Keratinocyte (primary cell): ENCODE data around the gene SPRR2F. TPM values are rescaled to one million over a fixed set of nuclear protein-coding genes. Genes with fewer than 3 reads are reported as not detected.
"Not testable (repeated sequence)": the region's sequence is repeated elsewhere in the genome, so short reads cannot be mapped to it uniquely, and the experiment has no call there.

Experiments used
- DNase-seq: peaks from one replicate; pipeline ENCODE4 v3.0.0-alpha.2; 2011; ENCODE audit warnings: low read depth, missing footprints, low spot score
- FAIRE-seq: peaks from 2 replicates; lab custom pipeline; 2011; peaks lifted over from hg19 to GRCh38; lab: Jason Lieb, UNC
- H2AFZ ChIP-seq: 2 replicates; pipeline ENCODE4 v1.6.0; 2012; ENCODE audit warnings: low read length, control low read depth, inconsistent platforms; ENCODE audit not compliant: control insufficient read depth
- H3K27ac ChIP-seq: 2 replicates; pipeline ENCODE4 v1.5.1; 2011; ENCODE audit warnings: low read length; ENCODE audit not compliant: control insufficient read depth, insufficient read depth
- H3K27me3 ChIP-seq: 3 replicates; pipeline ENCODE4 v1.6.0; 2011; ENCODE audit warnings: low read length; ENCODE audit not compliant: control insufficient read depth, insufficient read depth; ENCODE audit errors: extremely low read depth
- H3K36me3 ChIP-seq, 2 experiments: 2 replicates in 1 of 2; 3 replicates in 1 of 2; pipeline ENCODE4 v1.5.1; 2011; ENCODE audit warnings: low read length in 2 of 2, mild to moderate bottlenecking in 1 of 2; ENCODE audit not compliant: control insufficient read depth in 2 of 2, insufficient read depth in 2 of 2; ENCODE audit errors: extremely low read depth in 1 of 2
- H3K4me1 ChIP-seq: 3 replicates; pipeline ENCODE4 v1.5.1; 2011; ENCODE audit warnings: low read length; ENCODE audit not compliant: control insufficient read depth, insufficient read depth; ENCODE audit errors: extremely low read depth
- H3K4me2 ChIP-seq: 3 replicates; pipeline ENCODE4 v1.6.0; 2011; ENCODE audit warnings: low read depth, low read length; ENCODE audit not compliant: control insufficient read depth, insufficient read depth; ENCODE audit errors: extremely low read depth
- H3K4me3 ChIP-seq, 3 experiments: fragments of 200-600 bp in 1 of 3; sonication (generic) in 1 of 3; 2 replicates in 2 of 3; 3 replicates in 1 of 3; pipeline ENCODE4 v1.5.1; 2011 to 2016; ENCODE audit warnings: low read length in 3 of 3, mild to moderate bottlenecking in 3 of 3, control low read depth in 2 of 3, inconsistent platforms in 1 of 3, low read depth in 1 of 3, mixed read lengths in 1 of 3, mixed run types in 1 of 3, moderate library complexity in 1 of 3; ENCODE audit not compliant: control insufficient read depth in 2 of 3, insufficient read depth in 2 of 3; ENCODE audit errors: extremely low read depth in 1 of 3
- H3K79me2 ChIP-seq: 2 replicates; pipeline ENCODE4 v1.6.0; 2012; ENCODE audit warnings: low read length; ENCODE audit not compliant: control insufficient read depth, insufficient read depth
- H3K9ac ChIP-seq: 3 replicates; pipeline ENCODE4 v1.6.0; 2011; ENCODE audit warnings: low read length; ENCODE audit not compliant: control insufficient read depth, insufficient read depth; ENCODE audit errors: extremely low read depth
- H3K9me1 ChIP-seq: 3 replicates; pipeline ENCODE4 v1.6.0; 2011; ENCODE audit warnings: low read length; ENCODE audit not compliant: control insufficient read depth, insufficient read depth; ENCODE audit errors: extremely low read depth
- H3K9me3 ChIP-seq: 2 replicates; pipeline ENCODE4 v1.5.1; 2012; ENCODE audit warnings: low read depth, low read length; ENCODE audit not compliant: control insufficient read depth
- H4K20me1 ChIP-seq: 3 replicates; pipeline ENCODE4 v1.6.0; 2011; ENCODE audit warnings: low read length; ENCODE audit not compliant: control insufficient read depth, insufficient read depth; ENCODE audit errors: extremely low read depth
- EZH2 ChIP-seq: IDR thresholded peaks from one replicate; pipeline ENCODE4 v1.6.1; 2012; ENCODE audit warnings: inconsistent platforms, mild to moderate bottlenecking, low read length, moderate library complexity
- dilution Hi-C: fragments of 300-500 bp; cut with MboI; formaldehyde crosslinking; loops from one replicate; pipeline ENCODE4 v1.7.0; 2020; ENCODE audit warnings: low sequenced_read_pairs; ENCODE audit not compliant: extremely low pct_ligation_motif_present
- polyA plus RNA-seq, 5 experiments: library from polyadenylated mRNA; depleted of rRNA in 3 of 5; stranded (reverse) in 3 of 5; stranded (forward) in 1 of 5; unstranded in 1 of 5; fragments of >200 nt; gene quantifications; 1 replicate in 1 of 5; 2 replicates in 3 of 5; 3 replicates in 1 of 5; pipeline versions ENCODE4 v1.2.1 to v1.2.3, GENCODE V29; 2011 to 2012; ENCODE audit warnings: missing spikeins in 2 of 5, low read depth in 1 of 5, low replicate concordance in 1 of 5
- TF ChIP-seq, protein P1 (sequence below), 3 experiments: IDR thresholded peaks in 1 of 3; conservative IDR thresholded peaks in 1 of 3; optimal IDR thresholded peaks in 1 of 3; 2 replicates in 2 of 3; 3 replicates in 1 of 3; pipeline versions ENCODE3 to v1.5.1; 2011; ENCODE audit warnings: low read length in 3 of 3, mild to moderate bottlenecking in 3 of 3, moderate library complexity in 2 of 3, control low read depth in 1 of 3, inconsistent platforms in 1 of 3; ENCODE audit not compliant: insufficient read depth in 2 of 3; ENCODE audit errors: extremely low read depth in 1 of 3

The SPRR2F gene
- polyA plus RNA-seq, 1 donor (not counting 4 experiments of a cell fraction or from before 2014, with no cell fraction given): not detected

DNA sequence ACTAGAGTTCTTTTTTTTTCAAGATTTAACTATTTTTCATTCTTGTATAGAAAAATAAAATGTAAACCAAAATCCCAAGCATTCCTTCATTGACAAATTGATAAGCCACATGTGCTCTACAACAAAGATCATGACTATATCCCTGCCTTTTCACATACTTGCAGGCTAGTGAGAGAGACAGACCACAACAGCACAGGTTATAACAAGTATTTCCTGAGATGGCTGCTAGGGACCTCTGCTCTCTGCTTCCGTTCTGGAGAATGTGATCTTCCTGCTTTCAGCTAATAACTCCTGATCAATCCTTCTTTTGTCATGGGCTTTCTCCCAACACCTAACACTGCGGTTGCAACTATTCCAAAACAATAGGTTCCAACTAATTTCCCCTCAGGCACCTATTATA is 14.0 kb upstream of the SPRR2F start:
- H3K79me2 ChIP-seq: no peaks in the 10 kb centered on the region
- dilution Hi-C loops: no loop called here
- H3K36me3 ChIP-seq: no peaks in the 10 kb centered on the region
- H3K9me3 ChIP-seq: no peaks in the 10 kb centered on the region
- H3K4me3 ChIP-seq: no peak overlapping the region
- H3K27ac ChIP-seq: peak overlapping the region; percentile 27
- no peak overlapping the region for H3K4me2 ChIP-seq
- H3K27me3 ChIP-seq: no peaks in the 10 kb centered on the region
- H3K9ac ChIP-seq: no peak overlapping the region
- FAIRE-seq (peak; percentile 87), DNase-seq (no peak)
- H3K4me1 ChIP-seq: peaks cover 35% of the 10 kb centered on the region
- TF ChIP-seq EZH2: no peak
- TF ChIP-seq, protein P1, sequence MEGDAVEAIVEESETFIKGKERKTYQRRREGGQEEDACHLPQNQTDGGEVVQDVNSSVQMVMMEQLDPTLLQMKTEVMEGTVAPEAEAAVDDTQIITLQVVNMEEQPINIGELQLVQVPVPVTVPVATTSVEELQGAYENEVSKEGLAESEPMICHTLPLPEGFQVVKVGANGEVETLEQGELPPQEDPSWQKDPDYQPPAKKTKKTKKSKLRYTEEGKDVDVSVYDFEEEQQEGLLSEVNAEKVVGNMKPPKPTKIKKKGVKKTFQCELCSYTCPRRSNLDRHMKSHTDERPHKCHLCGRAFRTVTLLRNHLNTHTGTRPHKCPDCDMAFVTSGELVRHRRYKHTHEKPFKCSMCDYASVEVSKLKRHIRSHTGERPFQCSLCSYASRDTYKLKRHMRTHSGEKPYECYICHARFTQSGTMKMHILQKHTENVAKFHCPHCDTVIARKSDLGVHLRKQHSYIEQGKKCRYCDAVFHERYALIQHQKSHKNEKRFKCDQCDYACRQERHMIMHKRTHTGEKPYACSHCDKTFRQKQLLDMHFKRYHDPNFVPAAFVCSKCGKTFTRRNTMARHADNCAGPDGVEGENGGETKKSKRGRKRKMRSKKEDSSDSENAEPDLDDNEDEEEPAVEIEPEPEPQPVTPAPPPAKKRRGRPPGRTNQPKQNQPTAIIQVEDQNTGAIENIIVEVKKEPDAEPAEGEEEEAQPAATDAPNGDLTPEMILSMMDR (optimal IDR thresholded peaks at IDR 0.05 in 1 of 3, IDR thresholded peaks at IDR 0.05 in 1 of 3, conservative IDR thresholded peaks at IDR 0.05 in 1 of 3; ENCODE audit: extremely low read depth in 1 of 3, insufficient read depth in 2 of 3, low read length in 3 of 3): no peak
- H4K20me1 ChIP-seq: no peaks in the 10 kb centered on the region
- no peaks in the 10 kb centered on the region for H3K9me1 ChIP-seq
- peak overlapping the region; percentile 48 for H2AFZ ChIP-seq

DNA sequence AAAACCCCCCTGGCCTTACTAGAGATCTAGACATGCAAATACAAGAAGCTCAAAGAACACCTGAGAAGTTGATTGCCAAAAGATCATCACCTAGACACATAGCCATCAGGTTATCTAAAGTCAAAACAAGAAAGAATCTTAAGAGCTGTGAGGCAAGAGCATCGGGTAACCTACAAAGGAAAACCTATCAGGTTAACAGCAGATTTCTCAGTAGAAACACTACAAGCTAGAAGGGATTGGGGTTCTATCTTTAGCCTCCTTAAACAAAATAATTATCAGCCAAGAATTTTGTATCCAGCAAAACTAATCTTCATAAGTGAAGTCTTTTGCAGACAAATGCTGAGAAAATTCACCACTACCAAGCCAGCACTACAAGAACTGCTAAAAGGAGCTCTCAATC is 12.2 kb upstream of the SPRR2F start:
- no peaks in the 10 kb centered on the region for H3K27me3 ChIP-seq
- no peak for FAIRE-seq
- TF ChIP-seq, protein P1 (optimal IDR thresholded peaks at IDR 0.05 in 1 of 3, IDR thresholded peaks at IDR 0.05 in 1 of 3, conservative IDR thresholded peaks at IDR 0.05 in 1 of 3; ENCODE audit: extremely low read depth in 1 of 3, insufficient read depth in 2 of 3, low read length in 3 of 3): no peak
- no peak for TF ChIP-seq EZH2

DNA sequence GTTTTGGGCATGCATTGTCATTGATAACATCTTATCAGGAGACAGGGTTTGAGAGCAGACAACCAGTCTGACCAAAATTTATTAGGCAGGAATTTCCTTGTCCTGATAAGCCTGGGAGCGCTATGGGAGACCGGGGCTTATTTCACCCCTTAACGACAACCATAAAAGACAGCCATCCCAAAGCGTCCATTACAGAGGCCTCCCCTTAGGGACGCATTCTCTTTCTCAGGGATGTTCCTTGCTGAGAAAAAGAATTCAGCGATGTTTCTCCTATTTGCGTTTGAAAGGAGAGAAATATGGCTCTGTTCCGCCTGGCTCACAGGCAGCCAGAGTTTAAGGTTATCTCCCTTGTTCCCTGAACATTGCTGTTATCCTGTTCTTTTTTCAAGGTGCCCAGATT is 10.5 kb upstream of the SPRR2F start:
- Histone ChIP-seq H3K27ac (peak overlapping the region; percentile 98), H3K4me1 (peaks cover 27% of the 10 kb centered on the region)
- H3K36me3 ChIP-seq, H3K9me3 ChIP-seq, H3K4me2 ChIP-seq, H3K9ac ChIP-seq, dilution Hi-C loops, FAIRE-seq, H3K79me2 ChIP-seq, H3K27me3 ChIP-seq, H4K20me1 ChIP-seq, H2AFZ ChIP-seq, DNase-seq, H3K4me3 ChIP-seq, H3K9me1 ChIP-seq: not testable (repeated sequence)

More for the DNA sequence above, 12.2 kb upstream of the SPRR2F start:
- Histone ChIP-seq H4K20me1 (no peaks in the 10 kb centered on the region), H3K9me3 (no peaks in the 10 kb centered on the region), H3K9me1 (no peaks in the 10 kb centered on the region), H3K36me3 (no peaks in the 10 kb centered on the region), H3K4me1 (peaks cover 27% of the 10 kb centered on the region), H3K4me3 (no peak overlapping the region), H3K9ac (no peak overlapping the region), H3K27ac (no peak overlapping the region), H3K4me2 (no peak overlapping the region), H2AFZ (no peak overlapping the region), H3K79me2 (no peaks in the 10 kb centered on the region)
- DNase-seq: no peak
- dilution Hi-C loops: no loop called here
